D721Med (cell line): Measurements from ENCODE around the gene ADGRB3.

Experiments
- DNase-seq: peaks from one replicate; pipeline ENCODE4 v3.0.0; 2011; ENCODE audit warnings: low spot score; ENCODE audit not compliant: insufficient read length
- FAIRE-seq: peaks from 2 replicates; lab custom pipeline; 2011; peaks lifted over from hg19 to GRCh38; lab: Jason Lieb, UNC
- CTCF ChIP-seq: IDR thresholded peaks from 2 replicates; pipeline ENCODE4 v1.5.1; 2012; ENCODE audit warnings: mild to moderate bottlenecking, control low read depth; ENCODE audit not compliant: insufficient read depth; ENCODE audit errors: missing control alignments

ADGRB3 gene

GRCh38 chr6:68852791-68853190 lies 217.7 kb downstream of the ADGRB3 start:
- TF ChIP-seq CTCF, result no peak
- DNase-seq (no peak), FAIRE-seq (no peak)

- FAIRE-seq, result no peak
- no peak for TF ChIP-seq CTCF
These were observed 224.2 kb downstream of the ADGRB3 start for GRCh38 chr6:68859233-68859632.

GRCh38 chr6:68868646-68869045 lies 233.6 kb downstream of the ADGRB3 start:
- no peak for TF ChIP-seq CTCF
- FAIRE-seq, result no peak
- DNase-seq, result no peak

More at GRCh38 chr6:68859233-68859632, 224.2 kb downstream of the ADGRB3 start:
- no peak for DNase-seq

GRCh38 chr6:68873236-68873635 lies 238.2 kb downstream of the ADGRB3 start:
- no peak for DNase-seq
- TF ChIP-seq CTCF, result no peak
- no peak for FAIRE-seq

GRCh38 chr6:68874747-68875146 lies 239.7 kb downstream of the ADGRB3 start:
- no peak for TF ChIP-seq CTCF
- no peak for DNase-seq
- no peak for FAIRE-seq

GRCh38 chr6:68875403-68875802 lies 240.3 kb downstream of the ADGRB3 start:
- DNase-seq, result no peak
- no peak for TF ChIP-seq CTCF
- no peak for FAIRE-seq

- FAIRE-seq (peak; percentile 44), DNase-seq (no peak)
- peak; percentile 52 for TF ChIP-seq CTCF
These were observed 241.9 kb downstream of the ADGRB3 start for GRCh38 chr6:68876792-68877493.
